ENCODE measurements around the gene CES2.

DNA sequence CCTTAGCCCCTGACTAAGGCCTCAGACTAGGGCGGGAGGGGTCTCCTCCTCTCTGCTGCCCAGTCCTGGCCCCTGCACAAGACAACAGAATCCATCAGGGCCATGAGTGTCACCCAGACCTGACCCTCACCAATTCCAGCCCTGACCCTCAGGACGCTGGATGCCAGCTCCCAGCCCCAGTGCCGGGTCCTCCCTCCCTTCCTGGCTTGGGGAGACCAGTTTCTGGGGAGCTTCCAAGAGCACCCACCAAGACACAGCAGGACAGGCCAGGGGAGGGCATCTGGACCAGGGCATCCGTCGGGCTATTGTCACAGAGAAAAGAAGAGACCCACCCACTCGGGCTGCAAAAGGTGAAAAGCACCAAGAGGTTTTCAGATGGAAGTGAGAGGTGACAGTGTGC lies 38.4 kb downstream of the CES2 start:
- TF ChIP-seq POLR2A (IDR thresholded peaks at IDR 0.05; ENCODE audit: low read length) = no peak
- TF ChIP-seq GATA1 (IDR thresholded peaks at IDR 0.05; ENCODE audit: low read depth, low read length) = no peak

Measured in erythroblast (primary cell).